Right hindlimb (tissue), 1 donor: Measurements from ENCODE around the gene CYP2C9.
"Not testable (repeated sequence)": the region's sequence is repeated elsewhere in the genome, so short reads cannot be mapped to it uniquely, and the experiment has no call there.

ENCODE experiments used
- DNase-seq: peaks from one replicate; pipeline ENCODE4 v3.0.0-alpha.2; 2018

CYP2C9 gene

GRCh38 chr10:94938383-94938782 is at the start of gene CYP2C9:
Gene CYP2C9 (plus strand): TSS chr10:94938658. CDS start chr10:94938683, 25 bp downstream.
- no peak for DNase-seq

DNA sequence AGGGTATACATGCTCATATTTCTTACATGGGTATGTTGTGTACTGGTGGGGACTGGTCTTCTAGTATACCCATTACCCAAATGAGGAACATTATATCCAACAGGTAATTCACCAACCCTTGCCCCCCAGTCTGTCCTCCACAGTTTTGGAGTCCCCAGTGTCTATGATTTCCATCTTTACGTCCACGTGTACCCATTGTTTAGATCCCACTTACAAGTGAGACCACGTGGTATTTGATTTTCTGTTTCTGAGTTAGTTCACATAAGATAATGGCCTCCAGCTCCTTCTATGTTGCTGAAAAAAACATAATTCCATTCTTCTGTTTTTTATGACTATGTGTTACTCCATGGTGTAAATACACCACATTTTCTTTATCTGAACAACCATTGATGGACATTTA is 49.3 kb upstream of the CYP2C9 start:
- no peak for DNase-seq

- DNase-seq: no peak
These were observed 48.0 kb upstream of the CYP2C9 start for GRCh38 chr10:94890264-94891022.

DNA sequence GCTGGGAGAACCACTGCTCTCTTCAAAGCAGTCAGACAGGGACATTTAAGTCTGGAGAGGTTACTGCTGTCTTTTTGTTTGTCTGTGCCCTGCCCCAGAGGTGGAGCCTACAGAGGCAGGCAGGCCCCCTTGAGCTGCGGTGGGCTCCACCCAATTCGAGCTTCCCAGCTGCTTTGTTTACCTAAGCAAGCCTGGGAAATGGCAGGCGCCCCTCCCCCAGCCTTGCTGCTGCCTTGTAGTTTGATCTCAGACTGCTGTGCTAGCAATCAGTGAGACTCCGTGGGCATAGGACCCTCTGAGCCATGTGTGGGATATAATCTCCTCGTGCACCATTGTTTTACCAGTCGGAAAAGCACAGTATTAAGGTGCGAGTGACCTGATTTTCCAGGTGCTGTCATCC is 40.0 kb upstream of the CYP2C9 start:
- DNase-seq: not testable (repeated sequence)

DNA sequence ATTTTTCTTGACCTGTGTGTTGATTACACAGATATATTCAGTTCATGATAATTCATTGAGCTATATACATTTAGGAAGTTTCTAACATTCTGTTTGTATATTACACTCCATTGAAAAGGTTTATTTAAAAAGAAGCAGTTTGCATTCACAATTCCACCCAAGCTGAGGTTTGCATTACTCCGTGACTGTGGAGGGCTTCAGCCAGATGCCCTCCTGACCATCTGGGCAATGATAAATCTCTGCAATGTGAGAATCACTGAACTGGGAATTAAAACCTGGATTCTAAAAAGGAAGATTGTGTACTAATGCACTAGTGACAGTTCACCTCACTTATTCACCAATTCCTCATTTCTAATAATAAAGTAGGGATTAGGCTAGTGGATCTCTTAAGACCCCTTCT is 36.4 kb upstream of the CYP2C9 start:
- DNase-seq: no peak

- no peak for DNase-seq
These were observed 35.9 kb upstream of the CYP2C9 start for GRCh38 chr10:94902570-94902969.

DNA sequence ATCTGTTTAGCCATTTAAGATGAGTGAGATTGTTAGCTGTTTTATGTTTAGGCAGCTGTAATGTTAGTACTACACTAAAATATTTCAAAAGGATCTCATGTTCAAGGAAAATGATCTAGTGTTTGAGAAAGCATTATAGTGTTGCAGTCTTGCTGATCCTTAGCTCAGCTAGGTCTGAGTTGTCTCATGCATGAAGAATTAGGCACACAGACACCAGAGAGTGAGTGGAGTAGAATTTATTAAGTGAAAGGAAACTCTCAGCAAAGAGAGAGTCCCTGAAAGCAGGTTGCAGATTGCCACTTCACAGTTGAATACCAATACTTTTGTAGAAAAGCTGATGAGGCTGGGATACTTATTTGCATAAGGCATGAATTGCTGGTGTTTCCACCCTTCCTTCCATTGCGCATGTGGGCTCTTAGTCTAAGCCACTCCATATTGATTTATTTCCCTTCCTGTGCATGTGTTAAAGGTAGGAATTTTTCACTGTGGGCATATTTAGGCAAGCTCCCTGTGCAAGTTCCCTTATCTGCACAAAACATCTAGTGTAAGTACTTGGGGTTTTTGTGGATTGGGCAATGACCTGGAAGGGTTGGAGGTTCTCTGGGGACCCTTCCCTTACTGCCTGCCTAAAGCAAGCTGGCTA is 33.8 kb upstream of the CYP2C9 start:
- DNase-seq: not testable (repeated sequence)

- no peak for DNase-seq
These were observed 22.0 kb upstream of the CYP2C9 start for GRCh38 chr10:94916423-94916822.

GRCh38 chr10:94936721-94937120 is 1.7 kb upstream of the CYP2C9 start:
- no peak for DNase-seq

GRCh38 chr10:94943432-94944103 is 5.1 kb downstream of the CYP2C9 start:
- DNase-seq: not testable (repeated sequence)

- DNase-seq: not testable (repeated sequence)
These were observed 7.7 kb downstream of the CYP2C9 start for GRCh38 chr10:94946181-94946580.

DNA sequence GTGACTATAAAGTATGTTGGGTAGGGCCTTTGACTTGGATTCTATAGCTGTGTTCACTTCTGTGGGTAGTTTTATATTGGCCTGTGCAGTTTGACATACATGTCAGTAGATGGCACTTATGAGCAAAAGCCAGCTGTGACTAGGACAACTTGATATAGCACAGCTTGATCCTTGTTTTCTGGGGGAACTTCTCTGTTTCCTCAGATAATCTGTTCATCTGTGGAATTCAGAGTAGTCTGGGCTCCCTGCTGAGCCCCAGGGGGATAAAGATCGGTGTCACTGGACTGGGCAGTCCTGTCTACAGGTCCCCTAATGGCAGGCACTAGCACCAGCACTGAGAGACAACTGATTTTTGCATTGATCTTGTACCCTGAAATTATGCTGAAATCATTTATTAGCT is 25.4 kb downstream of the CYP2C9 start:
- no peak for DNase-seq

- DNase-seq: no peak
These were observed 45.1 kb downstream of the CYP2C9 start for GRCh38 chr10:94983555-94983954.

- no peak for DNase-seq
These were observed 50.7 kb downstream of the CYP2C9 start for GRCh38 chr10:94989192-94989591.

GRCh38 chr10:94991243-94991888 is 52.9 kb downstream of the CYP2C9 start:
- no peak for DNase-seq

DNA sequence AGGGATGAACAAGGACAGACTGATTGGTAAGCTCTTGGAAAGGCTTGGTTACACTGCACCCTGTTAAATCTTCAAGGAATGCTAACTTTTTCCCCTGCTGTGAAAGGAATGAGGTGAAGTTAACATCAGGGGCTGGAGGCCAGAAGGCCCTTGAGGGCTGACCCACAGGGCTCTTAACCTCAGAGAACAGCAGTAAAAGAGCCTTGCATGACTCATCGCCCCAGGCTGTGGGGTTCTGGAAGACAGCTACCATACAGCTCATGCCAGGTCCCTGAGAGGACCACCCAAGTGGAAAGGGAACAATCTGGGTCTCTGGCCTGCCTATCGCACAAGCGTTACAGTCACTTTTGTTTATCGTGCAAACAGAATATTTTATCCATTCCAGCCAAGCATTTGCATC is 54.4 kb downstream of the CYP2C9 start:
- no peak for DNase-seq

GRCh38 chr10:94997741-94998174 is 59.3 kb downstream of the CYP2C9 start:
- no peak for DNase-seq

DNA sequence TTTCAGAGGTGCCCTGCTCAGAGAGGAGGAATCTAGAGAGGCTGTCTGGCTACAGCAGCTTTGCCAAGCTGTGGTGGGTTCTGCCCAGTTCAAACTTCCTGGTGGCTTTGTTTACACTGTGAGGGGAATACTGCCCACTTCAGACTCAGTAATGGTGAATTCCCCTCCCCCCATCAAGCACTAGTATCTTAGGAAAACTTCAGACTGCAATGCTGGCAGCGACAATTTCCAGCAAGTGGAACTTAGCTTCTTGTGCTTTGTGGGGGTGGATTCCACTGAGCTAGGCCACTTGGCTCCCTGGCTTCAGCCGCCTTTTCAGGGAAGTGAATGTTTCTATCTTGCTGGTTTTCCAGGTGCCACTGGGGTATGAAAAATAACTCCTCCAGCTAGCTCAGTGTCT is 88.0 kb downstream of the CYP2C9 start:
- no peak for DNase-seq

DNA sequence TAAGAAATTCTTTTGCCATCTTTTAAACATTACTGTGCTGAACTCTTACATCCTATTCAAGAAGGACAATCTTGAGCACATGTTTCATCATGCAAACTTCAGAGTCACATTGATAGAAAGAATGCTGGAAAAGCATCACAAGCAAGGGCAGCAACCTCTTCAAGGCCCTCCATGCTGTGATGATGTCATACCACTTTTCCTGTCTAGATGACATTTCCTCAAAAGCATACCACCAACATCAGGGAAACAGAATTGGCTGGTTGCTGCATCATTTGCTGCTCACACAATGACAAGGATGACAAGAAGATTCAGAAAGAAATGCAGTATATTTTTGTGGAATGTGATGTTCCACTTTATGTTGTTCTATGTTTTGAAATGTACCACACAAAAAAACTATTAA is 93.2 kb downstream of the CYP2C9 start:
- DNase-seq: no peak

DNA sequence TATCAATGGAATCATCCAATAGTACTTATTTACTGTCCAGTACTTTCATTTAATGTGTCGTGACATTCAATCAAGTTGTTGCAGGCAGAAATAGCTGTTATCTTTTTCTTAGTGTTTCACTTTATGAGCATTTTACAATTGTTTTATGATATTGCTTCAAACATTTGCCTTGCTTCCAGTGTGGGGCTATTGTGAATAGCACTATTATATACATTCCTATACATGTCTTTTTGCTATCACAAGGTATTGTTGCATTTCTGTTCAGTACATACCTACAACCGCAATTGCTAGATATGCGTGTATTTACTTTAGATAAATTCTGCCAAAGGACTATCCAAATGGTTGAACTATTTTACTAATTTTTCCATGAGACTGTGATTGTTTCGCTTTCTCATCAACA is 95.9 kb downstream of the CYP2C9 start:
- DNase-seq: no peak

DNA sequence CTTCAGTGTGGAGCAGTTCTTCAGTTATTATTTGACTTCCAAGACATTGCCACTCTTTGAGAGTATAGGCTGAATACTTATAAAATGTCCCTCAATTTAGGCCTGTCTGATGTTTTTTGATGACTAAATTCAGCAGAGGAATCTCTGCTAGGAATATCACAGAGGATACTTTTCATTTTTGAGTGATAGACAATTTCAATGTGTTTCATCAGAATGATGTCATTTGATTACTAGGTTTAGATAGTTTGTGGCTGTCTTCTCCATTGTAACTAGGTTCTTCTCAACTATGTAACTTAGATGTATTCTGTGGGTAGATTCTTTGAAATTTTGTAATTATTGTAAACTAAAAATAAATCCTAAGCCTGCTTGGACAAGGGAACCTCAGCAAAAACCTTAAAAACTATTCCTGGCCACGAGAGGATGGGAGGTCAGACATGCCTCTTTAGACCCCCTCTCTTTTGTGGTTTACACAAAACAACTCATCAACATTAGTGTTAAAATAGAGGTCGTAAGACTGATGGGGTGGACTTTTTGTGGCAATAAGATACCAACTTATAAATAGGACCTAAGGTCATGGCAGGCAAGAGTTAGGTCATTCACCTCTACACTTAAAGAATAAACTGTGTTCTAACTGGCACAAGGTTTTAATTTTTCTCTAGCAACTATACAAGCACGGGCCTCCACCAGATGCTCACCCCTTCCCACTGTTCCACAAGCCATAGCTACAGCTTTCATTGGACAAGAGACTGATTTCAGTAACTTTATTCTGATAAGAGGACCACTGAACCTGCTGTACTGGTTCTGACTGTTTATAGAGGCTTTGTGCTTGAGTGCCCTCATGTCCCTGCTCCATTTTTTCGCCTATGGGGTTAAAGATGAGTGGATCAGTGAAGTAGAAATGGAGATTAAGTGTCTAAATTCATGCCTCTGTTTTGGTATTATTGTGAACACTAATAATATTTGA is 97.2 kb downstream of the CYP2C9 start:
- DNase-seq: no peak

DNA sequence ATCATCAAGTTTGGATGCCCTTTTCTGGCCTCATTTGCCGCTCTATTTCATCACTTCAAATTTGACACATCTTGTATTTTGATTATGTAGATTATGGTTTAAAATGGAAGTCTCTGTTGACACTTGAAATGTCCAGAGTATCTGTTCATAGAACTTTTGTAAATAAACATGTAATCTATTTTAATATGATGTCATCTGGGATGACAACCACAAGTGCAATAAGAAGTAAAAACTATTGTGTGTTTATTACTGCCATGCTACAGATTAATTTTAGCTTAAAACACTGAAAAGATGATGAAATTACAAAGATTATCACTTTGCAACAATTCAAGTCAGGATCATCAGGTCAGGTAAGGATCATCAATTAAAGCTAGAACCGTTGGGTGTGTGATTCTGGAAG is 100.8 kb downstream of the CYP2C9 start:
- no peak for DNase-seq
